ENCODE data around the gene SLC22A14. TPM values are rescaled to one million over a fixed set of nuclear protein-coding genes. Genes with fewer than 3 reads are reported as not detected.

The SLC22A14 gene
- total and polyA plus RNA-seq, 9 of the 15 experiments (the other 6 are each of a cell fraction or from before 2014, with no cell fraction given), result 0.03 to 0.07 TPM; not detected in 7

DNA sequence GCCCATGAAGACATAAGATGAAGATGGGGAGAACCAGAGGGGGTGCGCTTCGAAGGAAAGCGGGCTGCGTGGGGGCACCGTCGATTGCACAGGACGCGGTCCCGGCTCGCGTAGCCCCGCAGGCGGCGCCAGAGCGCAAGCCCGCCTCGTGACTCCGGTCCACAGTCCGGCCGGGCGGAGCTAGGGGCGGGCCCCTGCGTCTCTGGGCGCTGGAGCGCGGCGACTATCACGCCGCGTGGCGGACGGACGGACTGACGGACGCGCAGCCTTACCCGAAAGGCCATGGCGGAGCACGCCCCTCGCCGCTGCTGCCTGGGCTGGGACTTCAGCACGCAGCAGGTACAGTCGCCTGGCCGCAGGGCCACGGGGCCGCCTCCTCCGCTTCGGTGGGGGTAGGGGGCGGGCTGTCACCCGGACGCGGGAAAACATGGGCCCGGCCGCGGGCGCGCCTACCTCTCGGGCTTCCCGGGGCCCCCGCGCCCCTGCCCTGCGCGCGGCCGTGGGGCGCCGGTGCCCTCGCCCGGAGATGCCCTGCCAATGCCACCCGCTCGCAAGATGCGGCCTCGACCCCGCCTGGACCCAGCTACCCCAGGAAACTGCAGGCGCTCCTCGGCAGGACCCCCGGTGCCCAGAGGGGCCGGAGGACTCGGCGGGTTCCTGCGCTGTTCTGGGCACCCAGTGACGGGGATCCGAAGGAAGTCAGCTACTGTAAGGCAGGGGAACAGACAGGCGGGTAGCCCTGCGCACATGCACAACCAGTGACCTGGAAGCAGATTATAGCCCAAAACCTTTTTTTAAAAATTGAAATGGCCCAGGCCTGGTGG is 64.7 kb downstream of the SLC22A14 start, which contains the start of gene XYLB (continued):
- TF ChIP-seq, protein P1, sequence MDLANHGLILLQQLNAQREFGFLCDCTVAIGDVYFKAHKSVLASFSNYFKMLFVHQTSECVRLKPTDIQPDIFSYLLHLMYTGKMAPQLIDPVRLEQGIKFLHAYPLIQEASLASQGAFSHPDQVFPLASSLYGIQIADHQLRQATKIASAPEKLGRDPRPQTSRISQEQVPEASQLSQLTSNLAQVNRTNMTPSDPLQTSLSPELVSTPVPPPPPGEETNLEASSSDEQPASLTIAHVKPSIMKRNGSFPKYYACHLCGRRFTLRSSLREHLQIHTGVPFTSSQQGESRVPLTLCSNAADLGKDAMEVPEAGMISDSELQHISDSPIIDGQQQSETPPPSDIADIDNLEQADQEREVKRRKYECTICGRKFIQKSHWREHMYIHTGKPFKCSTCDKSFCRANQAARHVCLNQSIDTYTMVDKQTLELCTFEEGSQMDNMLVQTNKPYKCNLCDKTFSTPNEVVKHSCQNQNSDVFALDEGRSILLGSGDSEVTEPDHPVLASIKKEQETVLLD (IDR thresholded peaks at IDR 0.05), result peak; percentile 83
- TF ChIP-seq GATAD2A (IDR thresholded peaks at IDR 0.05) (peak; percentile 77), MXI1 (IDR thresholded peaks at IDR 0.05; ENCODE audit: low read depth, low read length) (peak; percentile 85; the same call in 1 of the 2 replicates), ARID1B (IDR thresholded peaks at IDR 0.05) (peak; percentile 70), PCBP2 (IDR thresholded peaks at IDR 0.05; ENCODE audit: low read depth, low read length, poor library complexity, severe bottlenecking) (no peak), SNRNP70 (optimal IDR thresholded peaks at IDR 0.05; ENCODE audit: low read depth, low read length) (no peak), CBFA2T3 (IDR thresholded peaks at IDR 0.05) (peak; percentile 18; the same call in 1 of the 2 replicates), ZFX (CRISPR knock-in tag; IDR thresholded peaks at IDR 0.05) (peak; percentile 90), NFXL1 (CRISPR knock-in tag; IDR thresholded peaks at IDR 0.05) (no peak), SAFB2 (IDR thresholded peaks at IDR 0.05; ENCODE audit: borderline replicate concordance, low read depth, low read length, severe bottlenecking) (no peak), SOX6 (IDR thresholded peaks at IDR 0.05) (peak; percentile 72), MCM5 (IDR thresholded peaks at IDR 0.05; ENCODE audit: low read depth) (no peak)
- TF ChIP-seq, protein P2, sequence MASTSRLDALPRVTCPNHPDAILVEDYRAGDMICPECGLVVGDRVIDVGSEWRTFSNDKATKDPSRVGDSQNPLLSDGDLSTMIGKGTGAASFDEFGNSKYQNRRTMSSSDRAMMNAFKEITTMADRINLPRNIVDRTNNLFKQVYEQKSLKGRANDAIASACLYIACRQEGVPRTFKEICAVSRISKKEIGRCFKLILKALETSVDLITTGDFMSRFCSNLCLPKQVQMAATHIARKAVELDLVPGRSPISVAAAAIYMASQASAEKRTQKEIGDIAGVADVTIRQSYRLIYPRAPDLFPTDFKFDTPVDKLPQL (IDR thresholded peaks at IDR 0.05; ENCODE audit: extremely low read depth, insufficient read length), result no peak
- TF ChIP-seq, protein P3, sequence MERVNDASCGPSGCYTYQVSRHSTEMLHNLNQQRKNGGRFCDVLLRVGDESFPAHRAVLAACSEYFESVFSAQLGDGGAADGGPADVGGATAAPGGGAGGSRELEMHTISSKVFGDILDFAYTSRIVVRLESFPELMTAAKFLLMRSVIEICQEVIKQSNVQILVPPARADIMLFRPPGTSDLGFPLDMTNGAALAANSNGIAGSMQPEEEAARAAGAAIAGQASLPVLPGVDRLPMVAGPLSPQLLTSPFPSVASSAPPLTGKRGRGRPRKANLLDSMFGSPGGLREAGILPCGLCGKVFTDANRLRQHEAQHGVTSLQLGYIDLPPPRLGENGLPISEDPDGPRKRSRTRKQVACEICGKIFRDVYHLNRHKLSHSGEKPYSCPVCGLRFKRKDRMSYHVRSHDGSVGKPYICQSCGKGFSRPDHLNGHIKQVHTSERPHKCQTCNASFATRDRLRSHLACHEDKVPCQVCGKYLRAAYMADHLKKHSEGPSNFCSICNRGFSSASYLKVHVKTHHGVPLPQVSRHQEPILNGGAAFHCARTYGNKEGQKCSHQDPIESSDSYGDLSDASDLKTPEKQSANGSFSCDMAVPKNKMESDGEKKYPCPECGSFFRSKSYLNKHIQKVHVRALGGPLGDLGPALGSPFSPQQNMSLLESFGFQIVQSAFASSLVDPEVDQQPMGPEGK (CRISPR knock-in tag; IDR thresholded peaks at IDR 0.05; ENCODE audit: borderline replicate concordance), result no peak
- TF ChIP-seq, protein P4, sequence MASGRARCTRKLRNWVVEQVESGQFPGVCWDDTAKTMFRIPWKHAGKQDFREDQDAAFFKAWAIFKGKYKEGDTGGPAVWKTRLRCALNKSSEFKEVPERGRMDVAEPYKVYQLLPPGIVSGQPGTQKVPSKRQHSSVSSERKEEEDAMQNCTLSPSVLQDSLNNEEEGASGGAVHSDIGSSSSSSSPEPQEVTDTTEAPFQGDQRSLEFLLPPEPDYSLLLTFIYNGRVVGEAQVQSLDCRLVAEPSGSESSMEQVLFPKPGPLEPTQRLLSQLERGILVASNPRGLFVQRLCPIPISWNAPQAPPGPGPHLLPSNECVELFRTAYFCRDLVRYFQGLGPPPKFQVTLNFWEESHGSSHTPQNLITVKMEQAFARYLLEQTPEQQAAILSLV (tag; IDR thresholded peaks at IDR 0.05), result no peak
- TF ChIP-seq, protein P5, sequence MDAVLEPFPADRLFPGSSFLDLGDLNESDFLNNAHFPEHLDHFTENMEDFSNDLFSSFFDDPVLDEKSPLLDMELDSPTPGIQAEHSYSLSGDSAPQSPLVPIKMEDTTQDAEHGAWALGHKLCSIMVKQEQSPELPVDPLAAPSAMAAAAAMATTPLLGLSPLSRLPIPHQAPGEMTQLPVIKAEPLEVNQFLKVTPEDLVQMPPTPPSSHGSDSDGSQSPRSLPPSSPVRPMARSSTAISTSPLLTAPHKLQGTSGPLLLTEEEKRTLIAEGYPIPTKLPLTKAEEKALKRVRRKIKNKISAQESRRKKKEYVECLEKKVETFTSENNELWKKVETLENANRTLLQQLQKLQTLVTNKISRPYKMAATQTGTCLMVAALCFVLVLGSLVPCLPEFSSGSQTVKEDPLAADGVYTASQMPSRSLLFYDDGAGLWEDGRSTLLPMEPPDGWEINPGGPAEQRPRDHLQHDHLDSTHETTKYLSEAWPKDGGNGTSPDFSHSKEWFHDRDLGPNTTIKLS (IDR thresholded peaks at IDR 0.05; ENCODE audit: borderline replicate concordance, low read depth), result peak; percentile 88
- TF ChIP-seq, protein P6, sequence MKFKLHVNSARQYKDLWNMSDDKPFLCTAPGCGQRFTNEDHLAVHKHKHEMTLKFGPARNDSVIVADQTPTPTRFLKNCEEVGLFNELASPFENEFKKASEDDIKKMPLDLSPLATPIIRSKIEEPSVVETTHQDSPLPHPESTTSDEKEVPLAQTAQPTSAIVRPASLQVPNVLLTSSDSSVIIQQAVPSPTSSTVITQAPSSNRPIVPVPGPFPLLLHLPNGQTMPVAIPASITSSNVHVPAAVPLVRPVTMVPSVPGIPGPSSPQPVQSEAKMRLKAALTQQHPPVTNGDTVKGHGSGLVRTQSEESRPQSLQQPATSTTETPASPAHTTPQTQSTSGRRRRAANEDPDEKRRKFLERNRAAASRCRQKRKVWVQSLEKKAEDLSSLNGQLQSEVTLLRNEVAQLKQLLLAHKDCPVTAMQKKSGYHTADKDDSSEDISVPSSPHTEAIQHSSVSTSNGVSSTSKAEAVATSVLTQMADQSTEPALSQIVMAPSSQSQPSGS (CRISPR knock-in tag; IDR thresholded peaks at IDR 0.05), result peak; percentile 82; the same call in 1 of the 2 replicates
- TF ChIP-seq, protein P7, sequence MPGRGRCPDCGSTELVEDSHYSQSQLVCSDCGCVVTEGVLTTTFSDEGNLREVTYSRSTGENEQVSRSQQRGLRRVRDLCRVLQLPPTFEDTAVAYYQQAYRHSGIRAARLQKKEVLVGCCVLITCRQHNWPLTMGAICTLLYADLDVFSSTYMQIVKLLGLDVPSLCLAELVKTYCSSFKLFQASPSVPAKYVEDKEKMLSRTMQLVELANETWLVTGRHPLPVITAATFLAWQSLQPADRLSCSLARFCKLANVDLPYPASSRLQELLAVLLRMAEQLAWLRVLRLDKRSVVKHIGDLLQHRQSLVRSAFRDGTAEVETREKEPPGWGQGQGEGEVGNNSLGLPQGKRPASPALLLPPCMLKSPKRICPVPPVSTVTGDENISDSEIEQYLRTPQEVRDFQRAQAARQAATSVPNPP (IDR thresholded peaks at IDR 0.05; ENCODE audit: borderline replicate concordance, insufficient read depth, insufficient read length), result no peak

All from K562 (cell line).